ENCODE measurements around the gene SYCN.
"Not testable (repeated sequence)": the region's sequence is repeated elsewhere in the genome, so short reads cannot be mapped to it uniquely, and the experiment has no call there.

The SYCN gene

DNA sequence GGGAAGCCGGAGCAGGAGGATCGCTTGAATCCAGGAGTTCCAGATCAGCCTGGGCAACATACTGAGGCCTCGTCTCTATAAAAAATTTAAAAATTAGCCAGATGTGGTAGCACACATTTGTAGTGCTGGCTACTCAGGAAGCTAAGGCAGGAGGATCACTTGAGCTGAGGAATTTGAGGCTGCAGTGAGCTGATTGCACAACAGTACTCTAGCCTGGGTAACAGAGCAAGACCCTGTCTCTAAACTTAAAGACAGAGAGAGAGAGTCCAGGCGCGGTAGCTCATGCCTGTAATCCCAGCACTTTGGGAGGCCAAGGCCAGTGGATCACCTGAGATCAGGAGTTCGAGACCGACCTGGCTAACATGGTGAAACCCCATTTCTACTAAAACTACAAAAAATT is 36.4 kb upstream of the SYCN start:
- TF ChIP-seq TAF1 (IDR thresholded peaks at IDR 0.05; ENCODE audit: low read depth, low read length): no peak
- FAIRE-seq (no peak), DNase-seq (ENCODE audit: insufficient read length, low spot score) (no peak)

DNA sequence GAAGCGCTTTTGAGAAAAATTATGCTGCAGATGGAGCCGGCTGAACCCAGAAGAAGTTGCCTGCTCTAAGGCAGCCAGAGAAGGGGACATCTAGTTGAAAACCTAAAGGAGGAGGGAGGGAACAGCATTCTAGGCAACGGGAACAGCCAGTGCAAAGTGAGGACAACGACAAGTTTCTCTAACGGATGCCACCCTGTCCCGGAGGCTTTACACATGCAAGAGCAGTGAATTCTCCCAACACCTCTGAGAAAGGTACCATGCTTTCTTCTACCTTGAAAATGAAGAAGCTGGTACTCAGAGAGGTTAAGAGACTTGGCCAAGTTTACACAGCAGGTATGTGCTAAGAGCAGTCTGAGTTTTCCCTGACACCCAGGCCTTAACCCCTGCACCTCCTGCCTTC is 34.9 kb upstream of the SYCN start:
- TF ChIP-seq SPI1 (IDR thresholded peaks at IDR 0.05; ENCODE audit: low read depth, low read length) (no peak), POLR2AphosphoS5 (IDR thresholded peaks at IDR 0.05; ENCODE audit: low read depth, low read length) (no peak), TAF1 (IDR thresholded peaks at IDR 0.05; ENCODE audit: low read depth, low read length) (no peak), PAX5 (IDR thresholded peaks at IDR 0.05; ENCODE audit: insufficient read depth, low read length, severe bottlenecking) (no peak), POLR2A (IDR thresholded peaks at IDR 0.05; ENCODE audit: low read depth, low read length) (no peak), POU2F2 (IDR thresholded peaks at IDR 0.05; ENCODE audit: low read depth, low read length) (no peak)
- DNase-seq (ENCODE audit: insufficient read length, low spot score) (no peak), FAIRE-seq (no peak)

DNA sequence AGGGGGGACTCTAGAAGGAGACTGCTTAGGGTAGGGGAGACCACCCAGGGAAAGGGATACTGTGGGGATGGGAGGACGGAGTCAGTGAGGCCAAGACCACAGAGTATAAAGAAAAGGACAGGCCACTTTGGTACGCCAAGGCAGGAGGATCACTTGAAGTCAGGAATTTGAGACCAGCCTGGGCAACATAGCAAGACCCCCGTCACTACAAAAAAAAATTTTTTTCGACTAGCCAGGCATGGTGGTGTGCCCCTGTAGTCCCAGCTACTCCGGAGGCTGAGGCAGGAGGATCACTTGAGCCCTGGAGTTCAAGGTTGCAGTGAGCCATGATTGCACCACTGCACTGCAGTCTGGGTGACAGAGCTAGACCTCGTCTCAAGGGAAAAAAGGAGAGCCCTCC is 34.1 kb upstream of the SYCN start:
- TF ChIP-seq POLR2A (IDR thresholded peaks at IDR 0.05; ENCODE audit: low read depth, low read length) (no peak), POLR2AphosphoS5 (IDR thresholded peaks at IDR 0.05; ENCODE audit: low read depth, low read length) (no peak), TAF1 (IDR thresholded peaks at IDR 0.05; ENCODE audit: low read depth, low read length) (no peak), PAX5 (IDR thresholded peaks at IDR 0.05; ENCODE audit: insufficient read depth, low read length, severe bottlenecking) (no peak), POU2F2 (IDR thresholded peaks at IDR 0.05; ENCODE audit: low read depth, low read length) (no peak), SPI1 (IDR thresholded peaks at IDR 0.05; ENCODE audit: low read depth, low read length) (no peak)
- FAIRE-seq: peak; percentile 55
- no peak for DNase-seq (ENCODE audit: insufficient read length, low spot score)

DNA sequence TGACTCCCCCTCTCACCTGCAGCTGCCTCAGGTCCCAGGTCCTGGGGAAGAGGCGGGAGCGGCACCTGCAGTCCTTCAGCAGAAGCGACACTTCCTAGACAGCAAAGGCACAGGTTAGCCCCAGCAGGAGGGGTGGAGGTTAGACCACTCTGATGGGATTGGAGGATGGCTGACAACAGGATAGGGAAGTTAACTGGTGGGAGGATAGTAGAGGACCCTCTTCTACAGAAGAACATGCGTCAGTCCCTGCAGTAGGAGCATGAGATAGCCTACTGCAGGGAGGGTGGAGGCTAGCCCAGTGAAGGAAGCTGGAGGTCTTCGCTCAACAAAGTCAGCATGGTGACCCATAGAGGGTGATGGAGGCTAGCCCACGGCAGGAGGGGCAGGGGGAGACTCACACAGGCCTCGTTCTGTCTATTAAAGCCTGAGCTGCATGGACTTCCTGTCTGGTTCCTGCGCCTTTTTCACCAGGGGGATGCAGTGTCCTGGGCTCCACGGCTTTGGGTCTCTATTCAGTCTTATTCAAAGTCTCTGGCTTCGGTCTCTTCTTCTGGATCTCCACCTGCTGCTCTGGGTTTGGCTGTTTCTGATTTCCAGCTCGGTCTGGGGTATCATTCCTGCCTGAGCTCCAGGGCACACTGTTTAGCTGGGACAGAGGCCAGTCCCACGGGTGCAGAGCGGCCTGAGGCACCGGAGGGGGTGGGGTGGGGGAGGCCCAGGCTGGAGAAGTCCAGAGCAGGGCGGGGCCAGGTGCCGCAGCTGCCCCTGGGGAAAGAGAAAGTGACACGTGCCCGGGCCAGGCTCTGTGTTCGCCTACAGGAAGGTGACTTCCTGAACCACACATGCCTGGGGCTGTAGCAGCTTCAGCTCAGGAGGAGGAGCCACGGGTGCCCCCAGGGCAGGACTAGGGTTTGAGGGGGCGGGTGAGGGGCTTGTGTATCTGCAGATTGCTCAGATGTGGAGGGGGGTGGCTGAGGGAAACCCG is 33.4 kb upstream of the SYCN start:
- TF ChIP-seq PAX5 (IDR thresholded peaks at IDR 0.05; ENCODE audit: insufficient read depth, low read length, severe bottlenecking) (no peak), SPI1 (IDR thresholded peaks at IDR 0.05; ENCODE audit: low read depth, low read length) (no peak), POLR2A (IDR thresholded peaks at IDR 0.05; ENCODE audit: low read depth, low read length) (no peak), TAF1 (IDR thresholded peaks at IDR 0.05; ENCODE audit: low read depth, low read length) (no peak), POLR2AphosphoS5 (IDR thresholded peaks at IDR 0.05; ENCODE audit: low read depth, low read length) (no peak), POU2F2 (IDR thresholded peaks at IDR 0.05; ENCODE audit: low read depth, low read length) (no peak)
- DNase-seq (ENCODE audit: insufficient read length, low spot score) (peak; percentile 53), FAIRE-seq (peak; percentile 63)

DNA sequence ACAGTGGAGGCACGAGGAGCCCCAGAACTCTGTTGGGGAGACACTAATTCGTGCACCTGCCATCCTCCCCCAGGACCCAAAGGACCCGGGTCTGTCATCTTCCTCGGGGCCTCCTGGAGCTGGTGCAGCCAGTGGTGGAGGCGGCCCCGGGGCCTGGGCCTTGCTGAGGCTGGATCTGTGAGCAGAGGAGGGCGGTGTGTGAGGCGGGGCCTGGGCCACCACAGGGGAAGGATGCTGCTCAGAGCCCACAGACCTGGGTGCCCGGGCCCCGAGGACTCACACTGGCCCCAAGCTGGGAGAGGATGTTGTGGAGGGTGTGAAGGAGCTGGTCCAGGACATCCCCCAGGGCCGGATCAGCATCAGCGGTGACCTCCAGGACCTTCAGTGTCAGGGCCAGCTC is 32.5 kb upstream of the SYCN start:
- TF ChIP-seq POU2F2 (IDR thresholded peaks at IDR 0.05; ENCODE audit: low read depth, low read length) (no peak), POLR2A (IDR thresholded peaks at IDR 0.05; ENCODE audit: low read depth, low read length) (no peak), PAX5 (IDR thresholded peaks at IDR 0.05; ENCODE audit: insufficient read depth, low read length, severe bottlenecking) (no peak), SPI1 (IDR thresholded peaks at IDR 0.05; ENCODE audit: low read depth, low read length) (no peak), POLR2AphosphoS5 (IDR thresholded peaks at IDR 0.05; ENCODE audit: low read depth, low read length) (no peak), TAF1 (IDR thresholded peaks at IDR 0.05; ENCODE audit: low read depth, low read length) (no peak)
- FAIRE-seq: no peak

DNA sequence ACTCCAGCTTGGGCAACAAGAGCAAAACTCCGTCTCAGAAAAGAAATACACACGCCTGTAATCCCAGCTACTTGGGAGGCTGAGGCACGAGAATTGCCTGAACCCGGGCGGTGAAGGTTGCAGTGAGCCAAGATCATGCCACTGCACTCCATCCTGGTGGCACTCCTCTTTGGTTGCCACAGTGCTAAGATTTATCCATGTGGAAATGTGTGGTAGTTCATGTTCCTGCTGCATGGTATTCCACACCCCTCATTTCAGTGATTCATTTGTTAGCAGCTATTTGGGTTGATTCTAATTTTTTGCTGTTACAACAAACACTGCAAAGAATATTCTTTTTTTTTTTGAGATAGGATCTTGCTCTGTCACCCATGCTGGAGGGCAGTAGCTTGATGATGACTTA is 28.6 kb upstream of the SYCN start:
- DNase-seq (ENCODE audit: insufficient read length, low spot score) (no peak), FAIRE-seq (no peak)
- no peak for TF ChIP-seq POU2F2 (IDR thresholded peaks at IDR 0.05; ENCODE audit: low read depth, low read length)
- no peak for TF ChIP-seq SPI1 (IDR thresholded peaks at IDR 0.05; ENCODE audit: low read depth, low read length)
- no peak for TF ChIP-seq TAF1 (IDR thresholded peaks at IDR 0.05; ENCODE audit: low read depth, low read length)

More for the DNA sequence above, 32.5 kb upstream of the SYCN start:
- no peak for DNase-seq (ENCODE audit: insufficient read length, low spot score)

DNA sequence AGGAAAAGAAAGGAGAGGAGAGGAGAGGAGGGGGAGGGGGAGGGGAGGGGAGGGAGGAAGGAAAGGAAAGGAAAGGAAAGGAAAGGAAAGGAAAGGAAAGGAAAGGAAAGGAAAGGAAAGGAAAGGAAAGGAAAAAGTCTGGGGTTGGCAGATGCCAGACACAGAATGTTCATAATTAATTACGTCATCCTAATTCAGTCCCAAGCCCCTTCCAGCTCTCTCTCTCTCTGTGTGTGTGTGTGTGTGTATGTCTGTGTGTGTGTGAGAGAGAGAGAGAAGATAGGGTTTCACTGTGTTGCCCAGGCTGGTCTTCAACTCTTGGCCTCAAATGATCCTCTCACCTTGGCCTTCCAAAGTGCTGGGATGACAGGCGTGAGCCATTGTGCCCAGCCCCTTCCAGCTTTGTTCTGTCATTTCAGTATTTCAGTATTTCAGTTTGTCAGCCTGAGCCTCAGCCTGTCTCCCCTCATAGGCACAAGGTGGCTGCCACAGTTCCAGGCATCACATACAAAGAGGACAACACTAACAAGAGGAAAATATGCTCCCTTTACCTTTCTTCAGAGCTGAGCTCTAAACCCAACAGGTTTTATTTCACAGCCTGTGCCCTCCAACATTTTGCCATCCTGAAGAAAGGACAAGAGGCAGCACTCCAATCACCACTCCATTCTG is 26.2 kb upstream of the SYCN start:
- DNase-seq (ENCODE audit: insufficient read length, low spot score) (no peak), FAIRE-seq (no peak)
- TF ChIP-seq PAX5 (IDR thresholded peaks at IDR 0.05; ENCODE audit: insufficient read depth, low read length, severe bottlenecking) (no peak), POLR2AphosphoS5 (IDR thresholded peaks at IDR 0.05; ENCODE audit: low read depth, low read length) (no peak), TAF1 (IDR thresholded peaks at IDR 0.05; ENCODE audit: low read depth, low read length) (no peak), POU2F2 (IDR thresholded peaks at IDR 0.05; ENCODE audit: low read depth, low read length) (no peak), POLR2A (IDR thresholded peaks at IDR 0.05; ENCODE audit: low read depth, low read length) (no peak), SPI1 (IDR thresholded peaks at IDR 0.05; ENCODE audit: low read depth, low read length) (no peak)

DNA sequence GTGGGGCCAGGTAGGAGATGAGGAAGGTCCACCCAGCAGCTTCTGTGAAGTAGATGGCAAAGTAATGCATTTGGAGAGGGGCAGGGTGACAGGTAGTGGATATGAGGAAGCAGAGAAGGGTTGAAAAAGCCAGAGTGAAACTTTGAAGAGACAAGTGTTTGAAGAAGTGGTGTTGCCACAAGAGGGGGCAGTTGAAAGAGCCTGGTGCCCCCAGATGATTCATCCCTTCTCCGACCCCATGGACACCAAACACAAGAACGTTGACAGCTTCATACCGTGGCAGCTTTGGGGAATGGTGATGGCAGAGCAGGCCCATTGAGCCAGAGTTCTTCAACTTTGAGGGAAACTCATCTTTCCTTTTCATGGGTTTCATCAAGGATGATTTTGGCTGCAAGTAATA is 20.8 kb upstream of the SYCN start:
- TF ChIP-seq POLR2AphosphoS5 (IDR thresholded peaks at IDR 0.05; ENCODE audit: low read depth, low read length) (no peak), POLR2A (IDR thresholded peaks at IDR 0.05; ENCODE audit: low read depth, low read length) (no peak), TAF1 (IDR thresholded peaks at IDR 0.05; ENCODE audit: low read depth, low read length) (no peak), PAX5 (IDR thresholded peaks at IDR 0.05; ENCODE audit: insufficient read depth, low read length, severe bottlenecking) (no peak), SPI1 (IDR thresholded peaks at IDR 0.05; ENCODE audit: low read depth, low read length) (no peak), POU2F2 (IDR thresholded peaks at IDR 0.05; ENCODE audit: low read depth, low read length) (no peak)
- DNase-seq (ENCODE audit: insufficient read length, low spot score) (no peak), FAIRE-seq (no peak)

DNA sequence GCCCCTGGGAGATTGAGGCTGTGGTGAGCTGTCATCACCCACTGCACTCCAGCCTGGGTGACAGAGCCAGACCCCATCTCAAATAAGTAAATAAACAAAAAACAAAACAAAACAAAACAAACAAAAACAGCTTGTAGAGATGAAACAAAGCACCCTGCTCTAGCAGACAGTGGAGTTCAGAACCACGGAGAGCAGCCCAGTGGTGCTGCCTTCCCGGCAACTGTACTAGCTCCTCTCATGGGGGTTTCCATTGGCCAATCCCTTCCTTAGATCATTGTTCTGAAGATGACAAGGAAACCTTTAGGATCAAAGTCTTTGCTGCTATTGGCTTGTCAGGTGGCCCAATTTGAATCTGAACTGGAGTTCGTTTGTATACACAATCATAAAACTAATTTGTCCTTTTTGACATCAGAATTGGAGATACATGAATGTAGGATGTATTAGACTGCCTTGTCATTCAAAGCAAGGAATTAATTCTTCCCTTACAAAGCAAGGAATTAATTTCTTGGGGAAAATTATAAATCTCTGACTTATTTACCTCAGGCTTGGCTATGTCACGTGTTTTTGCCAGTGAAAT is 19.7 kb upstream of the SYCN start:
- FAIRE-seq (no peak), DNase-seq (ENCODE audit: insufficient read length, low spot score) (no peak)
- TF ChIP-seq POU2F2 (IDR thresholded peaks at IDR 0.05; ENCODE audit: low read depth, low read length) (no peak), POLR2AphosphoS5 (IDR thresholded peaks at IDR 0.05; ENCODE audit: low read depth, low read length) (no peak), POLR2A (IDR thresholded peaks at IDR 0.05; ENCODE audit: low read depth, low read length) (no peak), SPI1 (IDR thresholded peaks at IDR 0.05; ENCODE audit: low read depth, low read length) (no peak), TAF1 (IDR thresholded peaks at IDR 0.05; ENCODE audit: low read depth, low read length) (no peak), PAX5 (IDR thresholded peaks at IDR 0.05; ENCODE audit: insufficient read depth, low read length, severe bottlenecking) (no peak)

DNA sequence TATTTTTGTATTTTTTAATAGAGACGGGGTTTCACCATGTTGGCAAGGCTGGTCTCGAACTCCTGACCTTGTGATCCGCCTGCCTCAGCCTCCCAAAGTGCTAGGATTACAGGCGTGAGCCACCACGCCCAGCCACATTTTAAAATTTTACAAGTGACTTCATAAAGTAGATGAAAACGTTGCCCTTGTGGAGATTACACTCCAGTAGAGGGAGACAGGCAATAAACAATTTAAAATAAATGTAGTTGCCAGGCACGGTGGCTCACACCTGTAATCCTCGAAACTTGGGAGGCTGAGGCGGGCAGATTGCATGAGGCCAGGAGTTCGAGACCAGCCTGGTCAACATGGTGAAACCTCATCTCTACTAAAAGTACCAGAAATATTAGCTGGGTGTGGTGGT is 15.0 kb upstream of the SYCN start:
- DNase-seq (ENCODE audit: insufficient read length, low spot score); FAIRE-seq: not testable (repeated sequence)

Measured in GM12891 (cell line).